ENCODE results near the gene TTLL8. TPM values are rescaled to one million over a fixed set of nuclear protein-coding genes. Genes with fewer than 3 reads are reported as not detected.

The TTLL8 gene
- total RNA-seq, 4 donors from 2014 or later: not detected

- intact Hi-C loops (cut with DNase I; ENCODE audit: low total_unique reads): no loop called here
- Histone ChIP-seq H3K4me1 (no peaks in the 10 kb centered on the region), H3K9me3 (no peaks in the 10 kb centered on the region), H3K27me3 (peaks cover 4% of the 10 kb centered on the region), H3K27ac (no peak overlapping the region), H3K4me3 (no peak overlapping the region), H3K36me3 (no peaks in the 10 kb centered on the region)
- 87 to 100% methylated on average over 1 to 7 of the region's 7 CpGs for WGBS, 2 donors (ENCODE audit: low coverage in 1 of 2)
- TF ChIP-seq, protein P1, sequence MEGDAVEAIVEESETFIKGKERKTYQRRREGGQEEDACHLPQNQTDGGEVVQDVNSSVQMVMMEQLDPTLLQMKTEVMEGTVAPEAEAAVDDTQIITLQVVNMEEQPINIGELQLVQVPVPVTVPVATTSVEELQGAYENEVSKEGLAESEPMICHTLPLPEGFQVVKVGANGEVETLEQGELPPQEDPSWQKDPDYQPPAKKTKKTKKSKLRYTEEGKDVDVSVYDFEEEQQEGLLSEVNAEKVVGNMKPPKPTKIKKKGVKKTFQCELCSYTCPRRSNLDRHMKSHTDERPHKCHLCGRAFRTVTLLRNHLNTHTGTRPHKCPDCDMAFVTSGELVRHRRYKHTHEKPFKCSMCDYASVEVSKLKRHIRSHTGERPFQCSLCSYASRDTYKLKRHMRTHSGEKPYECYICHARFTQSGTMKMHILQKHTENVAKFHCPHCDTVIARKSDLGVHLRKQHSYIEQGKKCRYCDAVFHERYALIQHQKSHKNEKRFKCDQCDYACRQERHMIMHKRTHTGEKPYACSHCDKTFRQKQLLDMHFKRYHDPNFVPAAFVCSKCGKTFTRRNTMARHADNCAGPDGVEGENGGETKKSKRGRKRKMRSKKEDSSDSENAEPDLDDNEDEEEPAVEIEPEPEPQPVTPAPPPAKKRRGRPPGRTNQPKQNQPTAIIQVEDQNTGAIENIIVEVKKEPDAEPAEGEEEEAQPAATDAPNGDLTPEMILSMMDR (IDR thresholded peaks at IDR 0.05): no peak
- TF ChIP-seq POLR2AphosphoS5 (IDR thresholded peaks at IDR 0.05) (no peak), POLR2A (IDR thresholded peaks at IDR 0.05) (no peak), EP300 (IDR thresholded peaks at IDR 0.05; ENCODE audit: low read depth) (no peak)
- in situ Hi-C loops (cut with MboI; ENCODE audit: low pct_ligation_motif_present in 1 of 4, low pct_unique_long_range_greater_than_20kb in 1 of 4, low sequenced_read_pairs in 3 of 4): loop anchor here (25.0 kb wide), 1 partner anchor 278 kb away; no protein-coding TSS in a partner anchor
- no peak for DNase-seq
These were observed 17.4 kb downstream of the TTLL8 start for GRCh38 chr22:50040717-50041116.

DNA sequence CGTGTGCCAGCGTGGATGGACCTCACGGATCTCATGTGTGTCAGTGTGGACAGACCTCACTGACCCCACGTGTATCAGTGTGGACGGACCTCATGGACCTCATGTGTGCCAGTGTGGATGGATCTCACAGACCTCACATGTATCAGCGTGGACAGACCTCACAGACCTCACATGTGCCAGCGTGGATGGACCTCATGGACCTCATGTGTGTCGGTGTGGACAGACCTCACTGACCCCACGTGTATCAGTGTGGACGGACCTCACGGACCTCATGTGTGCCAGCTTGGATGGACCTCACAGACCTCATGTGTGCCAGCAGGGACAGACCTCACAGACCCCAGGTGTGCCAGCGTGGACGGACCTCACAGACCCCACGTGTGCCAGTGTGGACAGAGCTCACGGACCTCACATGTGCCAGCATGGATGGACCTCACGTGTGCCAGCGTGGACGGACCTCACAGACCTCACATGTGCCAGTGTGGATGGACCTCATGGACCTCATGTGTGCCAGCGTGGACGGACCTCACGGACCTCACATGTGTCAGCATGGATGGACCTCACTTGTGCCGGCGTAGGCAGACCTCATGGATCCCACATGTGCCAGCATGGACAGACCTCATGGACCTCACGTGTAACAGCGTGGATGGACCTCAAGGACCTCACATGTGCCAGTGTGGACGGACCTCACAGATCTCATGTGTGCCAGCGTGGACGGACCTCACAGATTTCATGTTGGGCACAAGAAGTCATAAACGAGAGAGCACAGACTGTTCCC lies 18.2 kb downstream of the TTLL8 start:
- intact Hi-C loops (cut with DNase I; ENCODE audit: low total_unique reads) (loop anchor here (10.0 kb wide), 1 partner anchor 265 kb away; no protein-coding TSS in a partner anchor), in situ Hi-C loops (cut with MboI; ENCODE audit: low pct_ligation_motif_present in 1 of 4, low pct_unique_long_range_greater_than_20kb in 1 of 4, low sequenced_read_pairs in 3 of 4) (loop anchor here (10.0 to 25.0 kb wide), 2 partner anchors 115 to 278 kb away; no protein-coding TSS in a partner anchor)
- H3K4me1 ChIP-seq: no peaks in the 10 kb centered on the region
- H3K9me3 ChIP-seq: no peaks in the 10 kb centered on the region
- 78 to 89% methylated on average over 9 to 27 of the region's 29 CpGs for WGBS, 2 donors (ENCODE audit: low coverage in 1 of 2)
- H3K27me3 ChIP-seq: no peaks in the 10 kb centered on the region
- no peak for TF ChIP-seq POLR2A (IDR thresholded peaks at IDR 0.05)
- TF ChIP-seq EP300 (IDR thresholded peaks at IDR 0.05; ENCODE audit: low read depth): no peak
- no peak for TF ChIP-seq POLR2AphosphoS5 (IDR thresholded peaks at IDR 0.05)
- TF ChIP-seq, protein P1 (IDR thresholded peaks at IDR 0.05): no peak
- no peak overlapping the region for H3K4me3 ChIP-seq
- H3K36me3 ChIP-seq: no peaks in the 10 kb centered on the region
- no peak for DNase-seq
- H3K27ac ChIP-seq: no peak overlapping the region

DNA sequence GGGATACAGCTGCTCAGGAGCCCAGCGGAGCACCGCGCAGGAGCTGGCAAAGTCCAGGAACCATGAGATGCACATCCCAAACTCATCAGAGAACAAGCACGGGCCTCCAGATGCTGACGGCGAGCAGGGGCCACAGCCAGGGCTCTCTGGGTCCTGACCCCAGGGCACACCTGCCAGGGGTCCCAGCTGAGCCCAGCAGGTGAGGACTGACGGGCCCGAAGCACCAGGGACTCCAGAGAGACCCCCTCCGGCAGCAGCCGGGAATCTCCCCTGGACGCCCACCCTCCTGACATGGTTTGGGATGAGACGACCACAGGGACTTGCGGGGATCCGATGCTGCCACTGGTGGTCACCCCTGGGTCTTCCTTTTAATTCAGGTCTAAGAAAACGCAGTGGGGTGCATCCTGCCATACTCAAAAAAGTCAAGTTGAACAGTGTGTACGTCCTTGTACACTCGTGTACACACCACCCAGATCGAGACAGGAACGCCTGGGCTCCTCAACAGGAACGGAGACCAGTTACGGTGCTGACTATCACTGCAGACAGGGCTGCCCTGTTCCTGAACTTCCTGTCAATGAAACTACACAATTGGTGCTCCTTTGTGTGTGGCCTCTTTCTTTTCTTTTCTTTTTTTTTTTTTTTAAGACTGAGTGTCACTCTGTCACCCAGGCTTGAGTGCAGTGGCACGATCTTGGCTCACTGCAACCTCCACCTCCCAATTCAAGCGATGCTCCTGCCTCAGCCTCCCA lies 21.9 kb downstream of the TTLL8 start:
- H3K4me3 ChIP-seq: no peak overlapping the region
- H3K36me3 ChIP-seq: no peaks in the 10 kb centered on the region
- in situ Hi-C loops (cut with MboI; ENCODE audit: low pct_ligation_motif_present in 1 of 4, low pct_unique_long_range_greater_than_20kb in 1 of 4, low sequenced_read_pairs in 3 of 4): loop anchor here (10.0 to 25.0 kb wide), 2 partner anchors 111 to 274 kb away; no protein-coding TSS in a partner anchor
- no peaks in the 10 kb centered on the region for H3K9me3 ChIP-seq
- H3K4me1 ChIP-seq: no peaks in the 10 kb centered on the region
- DNase-seq: no peak
- TF ChIP-seq POLR2A (IDR thresholded peaks at IDR 0.05) (no peak), EP300 (IDR thresholded peaks at IDR 0.05; ENCODE audit: low read depth) (no peak), POLR2AphosphoS5 (IDR thresholded peaks at IDR 0.05) (no peak)
- TF ChIP-seq, protein P1 (IDR thresholded peaks at IDR 0.05): no peak
- H3K27me3 ChIP-seq: peaks cover 15% of the 10 kb centered on the region
- WGBS, 2 donors (ENCODE audit: low coverage in 1 of 2): 59 to 82% methylated on average over 4 to 18 of the region's 23 CpGs
- no peak overlapping the region for H3K27ac ChIP-seq
- intact Hi-C loops (cut with DNase I; ENCODE audit: low total_unique reads): loop anchor here (10.0 kb wide), 1 partner anchor 261 kb away; no protein-coding TSS in a partner anchor
